ENCODE data around the gene FILIP1. TPM values are rescaled to one million over a fixed set of nuclear protein-coding genes. Genes with fewer than 3 reads are reported as not detected.
A peak's percentile ranks its signal among the peaks of the same experiment; 100 is the strongest.

The FILIP1 gene
- total RNA-seq, 4 donors from 2014 or later: 2.2 to 9.3 (median 5.1) TPM

- Histone ChIP-seq H3K36me3 (no peaks in the 10 kb centered on the region), H3K4me3 (replicated peaks in 1 of 3) (no peak overlapping the region), H3K27ac (no peak overlapping the region), H3K27me3 (no peaks in the 10 kb centered on the region), H3K4me1 (no peaks in the 10 kb centered on the region), H3K9me3 (no peaks in the 10 kb centered on the region)
- WGBS, 2 donors: 13 to 19% methylated on average over 9 of the region's 9 CpGs
- peak in 1 of 2 donors; percentile 15 for DNase-seq
- TF ChIP-seq POLR2A (IDR thresholded peaks at IDR 0.05) (no peak), CTCF (IDR thresholded peaks at IDR 0.05) (no peak)
- intact Hi-C loops (cut with DNase I): loop anchor here (10.0 kb wide), 2 partner anchors 160 to 260 kb away; no protein-coding TSS in a partner anchor
Observed at GRCh38 chr6:75524322-75524972, 30.8 kb upstream of the FILIP1 start.

GRCh38 chr6:75516757-75517156 is 23.2 kb upstream of the FILIP1 start:
- no peak for TF ChIP-seq CTCF (IDR thresholded peaks at IDR 0.05)
- no peak for TF ChIP-seq POLR2A (IDR thresholded peaks at IDR 0.05)
- Histone ChIP-seq H3K27ac (no peak overlapping the region), H3K4me3 (replicated peaks in 1 of 3) (no peak overlapping the region), H3K9me3 (no peaks in the 10 kb centered on the region), H3K36me3 (no peaks in the 10 kb centered on the region), H3K27me3 (no peaks in the 10 kb centered on the region), H3K4me1 (no peaks in the 10 kb centered on the region)
- no peak for DNase-seq
- 37 to 39% methylated on average over 2 of the region's 2 CpGs for WGBS, 2 donors
- intact Hi-C loops (cut with DNase I): no loop called here

- Histone ChIP-seq H3K4me1 (no peaks in the 10 kb centered on the region), H3K9me3 (no peaks in the 10 kb centered on the region), H3K36me3 (no peaks in the 10 kb centered on the region), H3K27ac (no peak overlapping the region), H3K27me3 (no peaks in the 10 kb centered on the region), H3K4me3 (replicated peaks in 1 of 3) (no peak overlapping the region)
- intact Hi-C loops (cut with DNase I): no loop called here
- 94 to 99% methylated on average over 2 of the region's 2 CpGs for WGBS, 2 donors
- DNase-seq: no peak
- TF ChIP-seq POLR2A (IDR thresholded peaks at IDR 0.05) (no peak), CTCF (IDR thresholded peaks at IDR 0.05) (no peak)
Observed at GRCh38 chr6:75512591-75512990, 19.0 kb upstream of the FILIP1 start.

- H3K27me3 ChIP-seq: no peaks in the 10 kb centered on the region
- no peaks in the 10 kb centered on the region for H3K4me1 ChIP-seq
- intact Hi-C loops (cut with DNase I): no loop called here
- H3K9me3 ChIP-seq: no peaks in the 10 kb centered on the region
- TF ChIP-seq POLR2A (IDR thresholded peaks at IDR 0.05) (no peak), CTCF (IDR thresholded peaks at IDR 0.05) (no peak)
- no peak overlapping the region for H3K27ac ChIP-seq
- no peak overlapping the region for H3K4me3 ChIP-seq (replicated peaks in 1 of 3)
- H3K36me3 ChIP-seq: no peaks in the 10 kb centered on the region
- WGBS, 2 donors: 77 to 83% methylated on average over 2 of the region's 2 CpGs
- DNase-seq: no peak
Observed at GRCh38 chr6:75505424-75505823, 11.8 kb upstream of the FILIP1 start.

GRCh38 chr6:75504465-75505222 is 11.0 kb upstream of the FILIP1 start:
- Histone ChIP-seq H3K36me3 (no peaks in the 10 kb centered on the region), H3K27ac (no peak overlapping the region), H3K4me1 (no peaks in the 10 kb centered on the region), H3K27me3 (no peaks in the 10 kb centered on the region), H3K9me3 (no peaks in the 10 kb centered on the region), H3K4me3 (replicated peaks in 1 of 3) (no peak overlapping the region)
- WGBS, 2 donors: 88 to 89% methylated on average over 4 of the region's 4 CpGs
- no peak for DNase-seq
- intact Hi-C loops (cut with DNase I): no loop called here
- TF ChIP-seq CTCF (IDR thresholded peaks at IDR 0.05) (peak in 1 of 6 experiments; percentile 17), POLR2A (IDR thresholded peaks at IDR 0.05) (no peak)
